CD14-positive monocyte (primary cell): ENCODE measurements around the gene METAP1D. TPM values are rescaled to one million over a fixed set of nuclear protein-coding genes. Genes with fewer than 3 reads are reported as not detected.

Source experiments
- DNase-seq, 3 donors: peaks; one replicate each; pipeline ENCODE4 v3.0.0-alpha.2; 2011 to 2022
- H2AFZ ChIP-seq: 2 replicates; pipeline ENCODE4 v1.6.0; 2012; ENCODE audit warnings: mild to moderate bottlenecking, low read depth, low read length, inconsistent platforms; ENCODE audit not compliant: insufficient read depth, poor library complexity, severe bottlenecking
- H3K27ac ChIP-seq, 2 donors: 1 replicate in 1 of 2; 2 replicates in 1 of 2; pipeline ENCODE4 v1.5.1; 2012 to 2013; ENCODE audit warnings: low read length in 2 of 2, control low read depth in 1 of 2, inconsistent platforms in 1 of 2, low read depth in 1 of 2, mild to moderate bottlenecking in 1 of 2
- H3K27me3 ChIP-seq, 2 donors: one replicate each; pipeline versions ENCODE4 v1.6.0 to v1.6.1; 2011 to 2013; ENCODE audit warnings: low read length in 2 of 2; ENCODE audit not compliant: control insufficient read depth in 2 of 2, insufficient read depth in 2 of 2
- H3K36me3 ChIP-seq, 2 donors: replicated peaks in 1 of 2; 1 replicate in 1 of 2; 2 replicates in 1 of 2; pipeline versions ENCODE4 v1.5.1 to v1.6.1; 2012 to 2013; ENCODE audit warnings: low read length in 2 of 2, control low read depth in 1 of 2, inconsistent platforms in 1 of 2, mild to moderate bottlenecking in 1 of 2; ENCODE audit not compliant: insufficient read depth in 2 of 2, control insufficient read depth in 1 of 2
- H3K4me1 ChIP-seq, 2 donors: 1 replicate in 1 of 2; 2 replicates in 1 of 2; pipeline versions ENCODE4 v1.5.1 to v1.6.1; 2012 to 2013; ENCODE audit warnings: low read length in 2 of 2, control low read depth in 1 of 2, inconsistent platforms in 1 of 2, mild to moderate bottlenecking in 1 of 2, moderate library complexity in 1 of 2; ENCODE audit not compliant: insufficient read depth in 2 of 2, control insufficient read depth in 1 of 2
- H3K4me2 ChIP-seq: replicated peaks from 2 replicates; pipeline ENCODE3; 2012; ENCODE audit warnings: low read length, moderate library complexity, mild to moderate bottlenecking; ENCODE audit not compliant: poor library complexity, severe bottlenecking; ENCODE audit errors: extremely low read depth
- H3K4me3 ChIP-seq, 3 experiments: fragments of 200-600 bp in 1 of 3; sonication (generic) in 1 of 3; replicated peaks in 1 of 3; 1 replicate in 2 of 3; 2 replicates in 1 of 3; pipeline ENCODE4 v1.5.1; 2011 to 2013; ENCODE audit warnings: low read length in 3 of 3, mild to moderate bottlenecking in 3 of 3, control low read depth in 2 of 3, low read depth in 2 of 3, inconsistent platforms in 1 of 3, moderate library complexity in 1 of 3
- H3K79me2 ChIP-seq: 2 replicates; pipeline ENCODE4 v1.6.0; 2012; ENCODE audit warnings: mild to moderate bottlenecking, control low read depth, inconsistent platforms, low read length, moderate library complexity; ENCODE audit not compliant: insufficient read depth
- H3K9ac ChIP-seq: 2 replicates; pipeline ENCODE4 v1.6.0; 2017; ENCODE audit warnings: low read length, mild to moderate bottlenecking; ENCODE audit not compliant: insufficient read depth, poor library complexity, severe bottlenecking
- H3K9me3 ChIP-seq, 2 donors: replicated peaks in 1 of 2; 1 replicate in 1 of 2; 2 replicates in 1 of 2; pipeline versions ENCODE4 v1.5.1 to v1.6.1; 2012 to 2013; ENCODE audit warnings: low read length in 2 of 2, control low read depth in 1 of 2; ENCODE audit not compliant: control insufficient read depth in 1 of 2, insufficient read depth in 1 of 2
- H4K20me1 ChIP-seq: 2 replicates; pipeline ENCODE4 v1.6.0; 2012; ENCODE audit warnings: mild to moderate bottlenecking, low read length, control low read depth, moderate library complexity; ENCODE audit not compliant: insufficient read depth
- H3K27ac Mint-ChIP-seq, 7 donors: one replicate each; pipeline ENCODE4 v1.8.0; 2020; ENCODE audit warnings: mild to moderate bottlenecking in 7 of 7, mixed read lengths in 7 of 7, moderate library complexity in 6 of 7, inconsistent platforms in 2 of 7
- H3K27me3 Mint-ChIP-seq, 3 donors: one replicate each; pipeline ENCODE4 v1.8.0; 2021 to 2022; ENCODE audit warnings: low read depth in 3 of 3, mild to moderate bottlenecking in 3 of 3, mixed read lengths in 3 of 3, moderate library complexity in 3 of 3, inconsistent platforms in 1 of 3
- H3K36me3 Mint-ChIP-seq, 2 donors: one replicate each; pipeline ENCODE4 v1.8.0; 2020; ENCODE audit warnings: mixed read lengths in 2 of 2, inconsistent platforms in 1 of 2, mild to moderate bottlenecking in 1 of 2
- H3K4me1 Mint-ChIP-seq: one replicate; pipeline ENCODE4 v1.8.0; 2020; ENCODE audit warnings: mild to moderate bottlenecking, mixed read lengths
- H3K4me3 Mint-ChIP-seq, 2 donors: one replicate each; pipeline ENCODE4 v1.8.0; 2020; ENCODE audit warnings: mild to moderate bottlenecking in 2 of 2, mixed read lengths in 2 of 2, moderate library complexity in 1 of 2
- H3K9me3 Mint-ChIP-seq, 7 donors: one replicate each; pipeline ENCODE4 v1.8.0; 2020 to 2022; ENCODE audit warnings: mixed read lengths in 7 of 7, mild to moderate bottlenecking in 6 of 7, moderate library complexity in 6 of 7, inconsistent platforms in 2 of 7
- CTCF ChIP-seq: fragments of 200-600 bp; IDR thresholded peaks from one replicate; pipeline ENCODE4 v1.8.0; 2022; ENCODE audit warnings: antibody characterized with exemption, mild to moderate bottlenecking
- WGBS: methylation state at CpG from one replicate; pipeline ENCODE4 v1.1.5; 2013; ENCODE audit warnings: missing lambda C conversion rate; ENCODE audit not compliant: insufficient coverage; 5-methylcytosine and 5-hydroxymethylcytosine counted together
- intact Hi-C, 2 donors: fragments of 100-400 bp; cut with micrococcal nuclease; formaldehyde crosslinking; loops; one replicate each; pipeline versions ENCODE4 v1.15.0 to v1.15.1; 2023
- polyA plus RNA-seq, 3 donors: library from polyadenylated mRNA; depleted of rRNA in 1 of 3; unstranded in 2 of 3; stranded (reverse) in 1 of 3; fragments of 300-500 nt in 2 of 3; fragments of >200 nt in 1 of 3; fragmentation: Illumina TruSeq in 2 of 3; gene quantifications; 1 replicate in 2 of 3; 2 replicates in 1 of 3; pipeline ENCODE4 v1.2.3, GENCODE V29; 2012 to 2021

The METAP1D gene
- polyA plus RNA-seq, 3 donors = 0.37 to 1.7 (median 0.41) TPM

- no peaks in the 10 kb centered on the region for H3K4me1 ChIP-seq
- intact Hi-C loops = no loop called here
- no peak overlapping the region for H3K4me3 Mint-ChIP-seq
- no peak overlapping the region for H3K4me2 ChIP-seq
- H3K9me3 Mint-ChIP-seq = no peaks in the 10 kb centered on the region
- no peak for TF ChIP-seq CTCF
- no peak overlapping the region for H3K27ac Mint-ChIP-seq
- DNase-seq = no peak
- no peaks in the 10 kb centered on the region for H3K27me3 Mint-ChIP-seq
- WGBS = 94% methylated on average over 5 of the region's 8 CpGs
- no peak overlapping the region for H3K9ac ChIP-seq
- H4K20me1 ChIP-seq = no peaks in the 10 kb centered on the region
- no peaks in the 10 kb centered on the region for H3K27me3 ChIP-seq
- H3K36me3 ChIP-seq = no peaks in the 10 kb centered on the region
- no peak overlapping the region for H3K4me3 ChIP-seq
- H3K79me2 ChIP-seq = no peaks in the 10 kb centered on the region
- peaks cover 6% of the 10 kb centered on the region for H3K4me1 Mint-ChIP-seq
- H3K27ac ChIP-seq = no peak overlapping the region
- no peak overlapping the region for H2AFZ ChIP-seq
- no peaks in the 10 kb centered on the region for H3K36me3 Mint-ChIP-seq
- H3K9me3 ChIP-seq = no peaks in the 10 kb centered on the region
These were observed 48.1 kb downstream of the METAP1D start for GRCh38 chr2:172047566-172048507.

GRCh38 chr2:172048508-172049503 is 49.1 kb downstream of the METAP1D start:
- no peak for DNase-seq

More at GRCh38 chr2:172048508-172049503, 49.1 kb downstream of the METAP1D start:
- peaks cover 6% of the 10 kb centered on the region for H3K4me1 Mint-ChIP-seq
- no peak overlapping the region for H2AFZ ChIP-seq
- H3K27me3 ChIP-seq = no peaks in the 10 kb centered on the region
- H3K27me3 Mint-ChIP-seq = no peaks in the 10 kb centered on the region
- H3K36me3 ChIP-seq = no peaks in the 10 kb centered on the region
- no peak for TF ChIP-seq CTCF
- no peak overlapping the region for H3K4me2 ChIP-seq
- H3K27ac ChIP-seq = no peak overlapping the region
- H3K9ac ChIP-seq = no peak overlapping the region
- 100% methylated on average over 1 of the region's 6 CpGs for WGBS
- no peaks in the 10 kb centered on the region for H3K79me2 ChIP-seq
- H3K4me3 ChIP-seq = no peak overlapping the region
- no peaks in the 10 kb centered on the region for H4K20me1 ChIP-seq
- no peaks in the 10 kb centered on the region for H3K36me3 Mint-ChIP-seq
- no peak overlapping the region for H3K4me3 Mint-ChIP-seq
- H3K9me3 Mint-ChIP-seq = no peaks in the 10 kb centered on the region
- no peak overlapping the region for H3K27ac Mint-ChIP-seq
- intact Hi-C loops = no loop called here
- H3K4me1 ChIP-seq = no peaks in the 10 kb centered on the region
- no peaks in the 10 kb centered on the region for H3K9me3 ChIP-seq
